NCI-H2107 treated with DMSO at 0.1 percent for 48 hours (cell line): ENCODE measurements around the gene COQ10A.

Experiments
- DNase-seq: peaks from one replicate; lab custom pipeline; 2025; ENCODE audit not compliant: unreplicated experiment; lab: John Stamatoyannopoulos, UW

Gene COQ10A

GRCh38 chr12:56266693-56267442 is at the start of gene COQ10A:
TSS of gene COQ10A (plus strand) at chr12:56266942. CDS start at chr12:56267119, 177 bp downstream.
- peak; percentile 80 for DNase-seq

- DNase-seq = no peak
Observed at GRCh38 chr12:56219840-56220239, 46.9 kb upstream of the COQ10A start.

- no peak for DNase-seq
Observed at GRCh38 chr12:56220611-56221231, 46.0 kb upstream of the COQ10A start.

- no peak for DNase-seq
Observed at GRCh38 chr12:56221232-56221756, 45.4 kb upstream of the COQ10A start.

- DNase-seq = peak; percentile 93
Observed at GRCh38 chr12:56221757-56222530, 44.8 kb upstream of the COQ10A start, which contains the start of gene RNF41. TSS of gene RNF41 (minus strand) at chr12:56221922. CDS start at chr12:56214047, 7,875 bp downstream.

- DNase-seq = no peak
Observed at GRCh38 chr12:56222531-56222895, 44.2 kb upstream of the COQ10A start.

GRCh38 chr12:56223571-56224101 is 43.1 kb upstream of the COQ10A start:
- DNase-seq = no peak

- peak; percentile 96 for DNase-seq
Observed at GRCh38 chr12:56224102-56224701, 42.5 kb upstream of the COQ10A start, which contains the start of gene NABP2. TSS of gene NABP2 (plus strand) at chr12:56224342. CDS start at chr12:56224857, 515 bp downstream.

GRCh38 chr12:56224954-56225353 is 41.8 kb upstream of the COQ10A start:
- no peak for DNase-seq

GRCh38 chr12:56229082-56229481 is 37.7 kb upstream of the COQ10A start:
- DNase-seq = no peak

GRCh38 chr12:56229916-56230431 is 36.8 kb upstream of the COQ10A start, which contains the start of gene SLC39A5:
TSS of gene SLC39A5 (plus strand) at chr12:56230051. CDS start at chr12:56231275, 1,224 bp downstream.
- no peak for DNase-seq

GRCh38 chr12:56230432-56231183 is 36.1 kb upstream of the COQ10A start:
- no peak for DNase-seq

GRCh38 chr12:56231184-56231582 is 35.6 kb upstream of the COQ10A start:
- DNase-seq = no peak

- DNase-seq = no peak
Observed at GRCh38 chr12:56234746-56235436, 31.9 kb upstream of the COQ10A start.

GRCh38 chr12:56236091-56236490 is 30.7 kb upstream of the COQ10A start:
- DNase-seq = no peak

GRCh38 chr12:56236985-56237384 is 29.8 kb upstream of the COQ10A start:
- no peak for DNase-seq

- no peak for DNase-seq
Observed at GRCh38 chr12:56237552-56237951, 29.2 kb upstream of the COQ10A start.

GRCh38 chr12:56241424-56242303 is 25.1 kb upstream of the COQ10A start:
- no peak for DNase-seq
